Choroid plexus epithelial cell (primary cell): ENCODE data around the gene PLXNA3.

Experiments
- DNase-seq: peaks from one replicate; pipeline ENCODE4 v3.0.0-alpha.2; 2010; ENCODE audit warnings: low read depth
- H3K4me3 ChIP-seq: 2 replicates; pipeline ENCODE4 v1.5.1; 2011; ENCODE audit warnings: low read depth, mild to moderate bottlenecking, control low read depth, low read length, moderate library complexity
- CTCF ChIP-seq: conservative IDR thresholded peaks from 2 replicates; pipeline ENCODE4 v1.5.1; 2011; ENCODE audit warnings: low read depth, mild to moderate bottlenecking, control low read depth, inconsistent platforms, low read length, moderate library complexity

Gene PLXNA3

GRCh38 chrX:154435171-154435733 lies 22.8 kb upstream of the PLXNA3 start:
- no peak overlapping the region for H3K4me3 ChIP-seq
- DNase-seq, result no peak
- no peak for TF ChIP-seq CTCF

DNA sequence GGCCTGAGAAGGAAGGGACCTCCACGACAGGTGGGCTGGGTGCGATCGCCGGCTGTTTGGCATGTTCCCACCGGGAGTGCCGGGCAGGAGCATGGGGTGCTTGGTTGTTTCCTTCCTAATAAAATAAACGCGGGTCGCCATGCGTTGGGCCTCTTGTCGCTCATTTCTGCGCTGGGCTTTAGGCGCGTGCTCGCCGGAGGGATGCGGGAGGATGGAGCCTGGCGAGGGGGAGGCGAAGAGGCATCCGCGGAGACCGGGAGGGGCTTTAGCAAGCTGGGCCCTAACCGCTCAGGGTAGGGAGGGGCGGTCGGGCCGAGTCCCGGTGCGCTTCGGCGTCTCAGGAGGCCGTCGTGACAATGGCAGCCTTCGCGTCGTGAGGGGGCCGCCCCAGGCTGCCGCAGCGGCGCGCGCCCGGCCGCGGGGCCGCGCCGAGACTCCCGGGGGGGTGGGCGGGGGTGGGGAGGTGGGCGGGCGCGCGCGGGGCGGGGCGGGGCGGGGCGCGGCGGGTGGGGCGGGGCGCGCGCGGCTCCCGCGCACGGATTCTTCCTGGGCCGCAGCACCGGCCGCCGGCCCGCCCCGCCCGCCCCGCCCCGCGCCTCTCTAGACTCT lies 21.6 kb upstream of the PLXNA3 start:
- TF ChIP-seq CTCF, result no peak
- DNase-seq, result no peak
- H3K4me3 ChIP-seq, result peak overlapping the region; percentile 72

DNA sequence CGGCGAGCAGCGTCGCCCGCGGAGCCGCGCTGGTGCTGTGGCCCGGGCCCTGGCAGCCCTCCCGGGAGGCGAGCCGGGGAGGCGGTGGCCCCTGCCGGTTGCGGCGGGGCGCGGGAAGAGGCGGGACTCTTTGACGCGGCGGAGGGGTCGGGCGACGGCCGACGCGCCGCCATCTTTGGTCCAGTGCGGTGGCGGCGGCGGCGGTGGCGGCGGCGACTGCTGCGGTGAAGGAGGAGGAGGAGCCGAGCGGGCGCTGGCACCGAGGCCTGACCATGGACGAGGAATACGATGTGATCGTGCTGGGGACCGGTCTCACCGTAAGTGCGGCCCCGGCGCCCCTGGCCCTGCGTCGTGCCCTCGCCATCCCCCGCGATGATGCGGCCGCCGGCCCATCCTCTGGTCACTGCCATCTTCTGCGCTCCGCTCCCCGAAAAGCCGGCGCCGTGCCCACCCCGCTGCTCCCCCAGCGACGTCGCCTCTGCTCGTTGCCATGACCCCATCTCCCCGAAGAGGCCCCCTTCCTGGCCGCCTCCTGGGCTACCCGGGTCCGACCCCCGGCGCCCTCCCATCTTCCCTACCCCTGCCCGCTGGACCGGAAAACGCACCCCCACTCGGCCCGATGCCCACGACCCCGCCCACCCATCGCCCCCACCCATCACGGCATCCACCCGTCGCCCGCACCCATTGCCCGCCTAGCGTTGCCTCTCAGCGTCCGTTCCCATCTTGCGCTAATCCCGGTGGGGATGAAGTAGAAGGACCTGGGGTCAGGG lies 20.9 kb upstream of the PLXNA3 start, which contains the start of gene GDI1:
Gene GDI1, plus strand, starts transcription at position 172 of the 770 bp plus-strand sequence. Its CDS starts 101 bp downstream, at position 273.
- TF ChIP-seq CTCF, result no peak
- no peak for DNase-seq
- peak within 1 kb of the TSS; percentile 72 for H3K4me3 ChIP-seq

- H3K4me3 ChIP-seq, result peak overlapping the region; percentile 72
- DNase-seq, result no peak
- no peak for TF ChIP-seq CTCF
These were observed 19.8 kb upstream of the PLXNA3 start for GRCh38 chrX:154437971-154438893.

GRCh38 chrX:154439841-154440240 lies 18.2 kb upstream of the PLXNA3 start:
- no peak overlapping the region for H3K4me3 ChIP-seq
- TF ChIP-seq CTCF, result no peak
- no peak for DNase-seq

GRCh38 chrX:154440623-154441357 lies 17.3 kb upstream of the PLXNA3 start:
- H3K4me3 ChIP-seq, result no peak overlapping the region
- no peak for TF ChIP-seq CTCF
- DNase-seq, result no peak
